ENCODE results near the gene IFT57.

DNA sequence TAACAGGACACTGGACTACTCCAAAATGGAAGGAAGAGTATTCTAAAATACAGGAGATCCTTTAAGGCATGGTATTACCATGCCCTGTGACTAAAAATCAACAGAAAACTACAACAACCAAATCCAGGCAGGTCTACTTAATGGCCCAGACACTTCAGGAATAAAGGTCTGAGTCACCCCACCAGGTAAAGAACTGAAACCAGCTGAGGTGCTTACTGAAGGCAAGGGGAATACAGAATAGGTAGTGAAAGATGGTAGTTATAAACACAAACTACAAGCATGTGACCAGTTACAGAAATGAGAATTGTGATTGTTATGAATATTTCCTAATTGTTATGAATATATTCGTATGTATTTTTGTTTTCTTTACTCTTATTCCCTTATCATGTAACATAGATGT lies 13.4 kb downstream of the IFT57 start:
- TF ChIP-seq, protein P1, sequence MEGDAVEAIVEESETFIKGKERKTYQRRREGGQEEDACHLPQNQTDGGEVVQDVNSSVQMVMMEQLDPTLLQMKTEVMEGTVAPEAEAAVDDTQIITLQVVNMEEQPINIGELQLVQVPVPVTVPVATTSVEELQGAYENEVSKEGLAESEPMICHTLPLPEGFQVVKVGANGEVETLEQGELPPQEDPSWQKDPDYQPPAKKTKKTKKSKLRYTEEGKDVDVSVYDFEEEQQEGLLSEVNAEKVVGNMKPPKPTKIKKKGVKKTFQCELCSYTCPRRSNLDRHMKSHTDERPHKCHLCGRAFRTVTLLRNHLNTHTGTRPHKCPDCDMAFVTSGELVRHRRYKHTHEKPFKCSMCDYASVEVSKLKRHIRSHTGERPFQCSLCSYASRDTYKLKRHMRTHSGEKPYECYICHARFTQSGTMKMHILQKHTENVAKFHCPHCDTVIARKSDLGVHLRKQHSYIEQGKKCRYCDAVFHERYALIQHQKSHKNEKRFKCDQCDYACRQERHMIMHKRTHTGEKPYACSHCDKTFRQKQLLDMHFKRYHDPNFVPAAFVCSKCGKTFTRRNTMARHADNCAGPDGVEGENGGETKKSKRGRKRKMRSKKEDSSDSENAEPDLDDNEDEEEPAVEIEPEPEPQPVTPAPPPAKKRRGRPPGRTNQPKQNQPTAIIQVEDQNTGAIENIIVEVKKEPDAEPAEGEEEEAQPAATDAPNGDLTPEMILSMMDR (optimal IDR thresholded peaks at IDR 0.05 in 1 of 3, IDR thresholded peaks at IDR 0.05 in 1 of 3, conservative IDR thresholded peaks at IDR 0.05 in 1 of 3; ENCODE audit: extremely low read depth in 1 of 3, insufficient read depth in 2 of 3, low read length in 3 of 3): no peak
- TF ChIP-seq EZH2 (IDR thresholded peaks at IDR 0.05; ENCODE audit: low read length): no peak
